ENCODE results near the gene DLG5.

The DLG5 gene

DNA sequence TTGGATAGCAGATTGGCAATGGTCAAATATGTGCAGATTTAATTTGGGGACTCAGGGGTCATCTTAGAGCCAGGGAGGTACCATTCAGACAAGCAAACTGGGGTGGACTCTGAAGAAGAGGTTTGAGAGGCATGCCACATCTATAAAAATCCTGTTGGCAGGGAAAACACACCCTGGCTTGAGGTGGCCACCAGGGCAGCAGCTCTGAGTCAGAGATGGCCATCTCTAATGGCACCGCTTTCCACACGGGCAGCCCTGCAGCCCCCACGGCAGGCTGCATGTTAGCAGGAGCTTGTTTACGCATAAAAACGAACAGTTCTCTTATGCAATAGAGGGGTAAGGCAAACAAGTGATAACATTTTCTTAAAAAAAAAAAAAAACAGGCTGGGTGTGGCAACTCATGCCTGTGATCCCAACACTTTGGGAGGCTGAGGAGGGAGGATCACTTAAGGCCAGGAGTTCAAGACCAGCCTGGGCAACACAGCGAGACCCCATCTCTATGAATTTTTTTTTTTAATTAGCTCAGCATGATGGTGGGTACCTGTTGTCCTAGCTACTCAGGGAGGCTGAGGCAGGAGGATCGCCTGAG, 14.9 kb downstream of the DLG5 start:
- no peak for FAIRE-seq

DNA sequence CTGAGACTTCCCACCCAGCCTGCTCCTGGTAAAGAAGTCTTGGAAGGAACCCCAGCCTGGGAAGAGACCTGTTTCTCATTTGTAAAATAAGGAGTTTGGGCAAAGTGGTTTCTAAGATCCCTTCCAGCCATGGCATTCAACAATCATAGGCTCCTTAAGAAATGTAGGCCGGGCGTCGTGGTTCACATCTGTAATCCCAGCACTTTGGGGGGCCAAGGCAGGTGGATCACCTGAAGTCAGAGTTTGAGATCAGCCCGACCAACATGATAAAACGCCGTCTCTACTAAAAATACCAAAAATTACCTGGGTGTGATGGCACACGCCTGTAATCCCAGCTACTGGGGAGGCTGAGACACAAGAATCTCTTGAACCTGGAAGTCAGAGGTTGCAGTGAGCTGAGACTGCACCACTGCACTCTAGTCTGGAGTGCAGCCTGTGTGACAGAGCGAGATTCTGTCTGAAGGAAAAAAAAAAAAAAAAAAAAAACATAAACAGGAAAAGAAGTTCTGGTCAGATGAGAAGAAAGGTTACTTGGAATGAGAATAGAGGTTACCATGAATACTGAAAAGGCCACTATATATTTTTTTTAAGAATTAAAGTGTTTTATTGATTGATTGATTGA, 15.9 kb downstream of the DLG5 start:
- FAIRE-seq, result no peak

DNA sequence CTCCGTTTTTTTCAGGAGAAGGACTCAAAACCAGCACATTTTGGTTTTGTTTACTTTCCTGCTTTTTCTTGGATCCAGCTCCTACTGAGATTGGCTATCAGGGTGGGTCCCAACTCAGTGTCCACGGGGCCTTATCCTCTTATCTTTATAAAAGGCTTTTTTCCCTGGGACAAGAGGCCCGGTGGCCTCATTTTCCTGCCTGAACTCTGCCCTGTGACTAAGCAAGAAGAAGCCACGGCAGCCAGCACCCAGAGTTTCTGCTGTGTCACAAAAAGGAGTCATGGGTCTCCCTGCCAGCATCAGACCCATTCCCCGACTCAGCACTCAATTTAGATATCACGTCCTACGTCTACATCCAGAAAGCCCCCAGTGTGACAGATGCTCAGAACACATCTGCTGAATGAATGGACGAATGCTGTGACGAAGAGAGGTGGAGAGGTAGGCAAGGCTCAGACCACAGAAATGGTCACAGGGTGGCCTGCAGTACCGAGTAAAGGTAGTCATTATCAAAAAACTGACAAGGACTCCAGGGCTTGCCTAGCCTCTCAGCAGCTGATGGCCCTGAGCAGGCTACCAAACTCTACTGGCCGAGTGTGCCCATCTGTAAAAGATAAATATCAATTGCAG, 16.7 kb downstream of the DLG5 start:
- FAIRE-seq, result no peak

DNA sequence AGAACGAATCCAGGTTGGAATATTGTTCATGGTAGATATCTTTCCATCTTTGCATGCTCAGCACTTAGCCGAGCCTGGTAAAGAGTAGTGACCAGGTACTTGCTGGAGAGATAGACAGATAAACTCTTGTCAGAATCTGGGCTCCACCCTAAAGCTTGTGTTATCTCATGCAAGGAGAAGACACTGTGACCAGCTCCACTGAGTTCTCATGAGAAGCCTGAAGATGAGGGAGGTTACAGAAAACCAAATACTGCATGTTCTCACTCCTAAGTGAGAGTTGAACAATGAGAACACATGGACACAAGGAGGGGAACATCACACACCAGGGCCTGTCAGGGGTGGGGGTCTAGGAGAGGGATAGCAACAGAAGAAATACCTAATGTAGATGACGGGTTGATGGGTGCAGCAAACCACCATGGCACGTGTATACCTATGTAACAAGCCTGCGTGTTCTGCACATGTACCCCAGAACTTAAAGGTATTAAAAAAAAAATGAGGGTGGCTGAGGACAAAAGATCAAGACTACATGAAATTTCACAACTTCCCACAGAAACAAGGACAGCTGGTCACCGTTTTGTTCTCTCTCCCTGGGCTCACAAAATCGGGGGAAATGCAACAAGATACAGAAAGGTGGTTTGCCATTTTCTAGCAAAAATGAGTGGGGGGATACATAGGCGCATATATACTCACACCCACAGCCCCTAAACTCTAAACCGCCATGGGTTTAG, 17.4 kb downstream of the DLG5 start:
- no peak for FAIRE-seq

DNA sequence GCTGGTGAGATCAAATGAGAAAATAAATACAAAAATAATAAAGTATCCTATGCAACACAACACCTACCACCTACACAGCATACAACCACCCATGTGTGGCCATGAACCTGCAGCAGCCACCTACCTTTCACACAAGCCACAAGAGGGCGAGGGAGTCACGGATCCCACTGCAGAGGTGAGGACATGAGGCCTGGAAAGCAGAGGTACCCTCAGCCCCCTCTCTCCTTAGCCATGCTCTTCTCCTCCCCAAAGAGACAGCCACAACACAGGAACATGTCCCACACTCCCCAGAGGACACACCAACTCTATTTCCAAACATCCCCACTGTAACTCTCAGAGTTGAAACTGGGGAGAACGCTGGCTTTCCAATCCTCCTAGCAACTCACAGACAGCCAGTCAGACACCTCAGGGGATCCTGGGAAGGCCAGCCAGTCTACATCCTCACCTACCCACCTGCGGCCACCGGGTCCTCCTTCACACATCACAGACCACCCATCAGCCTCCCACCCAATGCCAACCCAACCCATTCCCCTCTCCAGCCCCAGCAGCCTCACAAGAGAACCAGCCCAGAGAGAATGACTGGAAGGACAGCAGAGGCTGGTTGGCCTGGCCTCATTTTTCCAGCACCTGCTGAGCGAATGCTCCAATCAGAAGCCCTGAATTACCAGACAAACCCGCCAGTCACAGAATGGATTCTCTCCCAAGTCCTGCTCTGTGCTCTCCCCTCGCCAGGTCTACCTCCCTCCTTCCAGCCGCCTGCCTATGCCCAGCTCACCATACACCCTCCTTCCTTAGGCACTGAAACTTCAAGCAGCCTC, 18.4 kb downstream of the DLG5 start:
- FAIRE-seq, result no peak

DNA sequence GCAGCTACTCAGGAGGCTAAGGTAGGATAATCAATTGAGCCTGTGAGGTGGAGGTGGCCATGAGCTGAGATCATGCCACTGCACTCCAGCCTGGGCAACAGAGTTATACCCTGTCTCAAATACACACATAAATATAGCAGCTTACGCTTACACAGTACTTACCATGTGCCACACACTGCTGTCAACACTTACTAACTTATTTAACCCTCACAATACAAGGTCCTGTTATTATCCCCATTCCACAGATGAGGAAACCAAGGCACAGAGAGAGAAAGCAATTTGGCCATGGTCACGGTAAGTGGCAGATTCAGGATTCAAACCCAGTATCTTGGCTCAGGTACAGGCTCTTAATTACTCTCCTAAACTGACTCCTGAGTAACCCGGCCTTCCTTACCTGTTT, 19.1 kb downstream of the DLG5 start:
- no peak for FAIRE-seq

DNA sequence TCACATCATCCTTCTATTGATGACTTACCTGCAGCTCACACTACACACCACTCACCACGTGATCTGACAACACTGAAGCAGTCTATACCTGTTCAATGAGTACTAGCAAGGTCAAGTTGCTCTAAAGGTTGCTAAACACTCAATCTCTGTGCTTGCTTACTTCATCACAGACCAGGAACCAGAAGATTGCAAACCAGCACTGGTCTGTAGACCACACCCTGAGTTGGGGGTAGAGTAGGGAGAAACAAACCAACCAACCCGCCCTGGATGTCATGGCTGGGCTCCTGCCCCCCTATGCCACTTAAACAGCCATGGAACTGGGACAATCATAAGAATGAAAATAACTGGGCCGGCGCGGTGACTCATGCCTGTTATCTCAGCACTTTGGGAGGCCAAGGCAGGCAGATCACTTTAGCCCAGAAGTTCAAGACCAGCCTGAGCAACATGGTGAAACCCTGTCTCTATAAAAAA, 19.6 kb downstream of the DLG5 start:
- no peak for FAIRE-seq

DNA sequence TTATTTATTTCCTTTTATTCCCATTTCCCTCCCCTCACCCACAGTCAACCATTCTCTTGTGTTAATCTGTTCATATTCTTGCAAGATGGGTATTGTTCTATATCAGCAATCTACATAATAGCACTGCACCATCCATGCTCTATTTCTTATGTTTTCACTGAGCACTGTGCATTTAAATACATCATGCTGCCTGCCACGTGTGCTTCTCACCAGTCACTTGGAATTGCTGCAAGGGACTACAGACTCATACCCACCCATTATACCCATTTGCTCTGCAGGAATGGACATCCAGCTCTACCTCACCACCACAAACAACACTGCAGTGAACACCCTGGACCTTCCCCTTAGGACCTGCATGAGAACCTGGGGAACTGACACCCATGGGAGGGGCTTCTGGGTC, 20.8 kb downstream of the DLG5 start:
- FAIRE-seq, result no peak

DNA sequence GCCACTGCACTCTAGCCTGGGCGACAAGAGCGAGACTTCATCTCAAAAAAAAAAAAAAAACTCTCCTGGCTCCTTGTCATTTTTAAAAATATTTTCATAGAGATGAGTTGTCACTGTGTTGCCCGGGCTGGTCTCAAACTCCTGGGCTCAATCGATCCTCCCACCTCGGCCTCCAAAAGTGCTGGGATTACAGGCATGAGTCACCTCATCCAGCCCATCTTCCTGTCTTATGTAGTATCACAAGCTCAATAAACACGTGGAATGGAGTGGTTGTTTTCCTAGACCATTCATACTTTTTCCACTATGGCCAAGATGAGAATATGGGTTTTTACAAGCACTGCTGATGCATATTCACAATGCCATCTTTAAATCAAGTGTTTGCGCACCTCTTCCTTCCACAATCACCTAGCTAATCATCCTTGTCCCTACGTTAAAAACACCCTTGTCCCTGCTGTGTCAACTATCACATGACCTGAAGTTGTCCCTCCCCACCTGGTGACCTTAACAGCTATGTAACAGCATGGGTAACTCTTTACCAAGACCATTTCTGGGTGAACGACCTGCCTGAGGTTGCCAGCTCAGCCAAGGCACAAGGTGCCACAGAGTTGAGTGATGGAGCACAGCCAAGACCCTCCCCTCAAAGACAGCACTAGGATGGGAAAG, 21.3 kb downstream of the DLG5 start:
- FAIRE-seq, result no peak

DNA sequence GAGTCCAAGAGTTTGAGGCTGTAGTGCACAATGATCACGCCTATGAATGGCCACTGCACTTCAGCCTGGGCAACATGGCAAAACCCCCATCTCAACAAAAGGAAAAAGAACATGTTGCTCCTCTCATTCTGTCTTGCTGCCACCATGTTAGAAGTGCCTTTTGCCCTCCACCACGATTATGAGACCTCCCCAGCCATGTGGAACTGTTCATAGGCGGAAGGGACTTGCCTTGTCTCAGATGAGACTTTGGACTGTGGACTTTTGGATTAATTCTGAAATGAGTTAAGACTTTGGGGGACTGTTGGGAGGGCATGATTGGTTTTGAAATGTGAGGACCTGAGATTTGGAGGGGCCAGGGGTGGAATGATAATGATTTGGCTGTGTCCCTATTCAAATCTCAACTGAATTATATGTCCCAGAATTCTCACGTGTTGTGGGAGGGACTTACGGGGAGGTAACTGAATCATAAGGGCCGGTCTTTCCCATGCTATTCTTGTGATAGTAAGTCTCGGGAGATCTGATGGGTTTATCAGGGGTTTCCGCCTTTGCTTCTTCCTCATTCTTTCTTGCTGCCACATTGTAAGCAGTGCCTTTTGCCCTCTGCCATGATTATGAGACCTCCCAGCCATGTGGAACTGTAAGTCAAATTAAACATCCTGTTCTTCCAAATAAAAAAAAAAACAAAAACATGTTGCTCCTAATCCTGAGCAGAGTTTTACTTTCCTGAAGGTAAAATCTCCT, 22.3 kb downstream of the DLG5 start:
- no peak for FAIRE-seq

DNA sequence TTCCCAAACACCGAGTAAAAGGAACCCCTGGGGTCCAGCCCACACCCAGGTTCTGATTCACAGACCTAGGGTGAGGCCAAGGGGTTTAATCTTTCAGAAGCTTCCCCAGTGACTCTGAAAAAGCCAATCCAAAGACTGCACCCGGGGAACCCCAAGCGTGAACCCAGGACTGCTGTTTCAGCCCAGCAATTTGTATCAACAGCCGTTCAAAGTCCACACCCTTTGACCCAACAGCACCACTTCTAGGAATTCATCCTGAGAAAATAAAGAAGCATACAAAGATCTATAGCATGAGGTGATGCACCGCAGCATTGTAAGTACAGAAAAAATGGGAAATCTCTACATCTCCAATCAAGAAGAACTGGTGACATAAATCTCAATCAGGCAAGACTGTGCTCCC, 24.4 kb downstream of the DLG5 start:
- no peak for FAIRE-seq

DNA sequence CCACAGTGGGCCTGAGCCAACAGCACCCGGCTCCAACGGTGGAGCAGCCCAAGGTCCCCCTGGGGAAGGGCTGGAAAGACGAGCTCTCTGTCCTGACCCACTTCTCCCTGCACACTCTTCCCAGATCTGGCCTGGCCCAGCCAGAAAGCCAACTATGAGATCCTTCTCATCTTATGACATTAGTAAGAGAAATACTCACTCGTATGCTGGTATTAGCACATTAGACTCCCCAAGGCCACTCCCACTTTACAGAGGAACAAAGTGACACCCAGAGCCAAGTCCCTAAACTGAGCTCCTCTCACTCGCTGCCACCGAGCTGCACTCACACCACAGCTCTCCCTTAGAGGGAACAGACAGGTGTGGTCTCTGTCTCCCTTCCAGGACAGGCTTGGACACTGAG, 24.8 kb downstream of the DLG5 start:
- no peak for FAIRE-seq

DNA sequence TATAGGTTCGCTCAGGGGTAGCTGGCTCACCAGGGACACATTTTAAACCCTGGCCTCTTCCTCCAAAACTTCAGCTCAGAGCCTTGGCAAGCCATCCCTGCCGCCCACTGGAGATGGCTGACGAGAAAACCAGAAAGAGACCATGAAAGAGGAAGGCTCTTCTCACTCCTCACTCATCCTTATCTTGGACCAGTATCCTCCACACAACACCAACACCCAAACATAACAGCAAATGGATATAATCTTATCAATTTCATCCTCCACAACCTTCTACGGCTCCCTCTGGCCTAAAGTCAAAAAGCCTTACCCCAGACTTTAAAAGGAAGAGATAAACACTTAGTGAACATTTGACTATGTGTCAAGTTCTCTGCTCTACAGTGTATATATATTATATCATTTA, 26.9 kb downstream of the DLG5 start:
- no peak for FAIRE-seq

DNA sequence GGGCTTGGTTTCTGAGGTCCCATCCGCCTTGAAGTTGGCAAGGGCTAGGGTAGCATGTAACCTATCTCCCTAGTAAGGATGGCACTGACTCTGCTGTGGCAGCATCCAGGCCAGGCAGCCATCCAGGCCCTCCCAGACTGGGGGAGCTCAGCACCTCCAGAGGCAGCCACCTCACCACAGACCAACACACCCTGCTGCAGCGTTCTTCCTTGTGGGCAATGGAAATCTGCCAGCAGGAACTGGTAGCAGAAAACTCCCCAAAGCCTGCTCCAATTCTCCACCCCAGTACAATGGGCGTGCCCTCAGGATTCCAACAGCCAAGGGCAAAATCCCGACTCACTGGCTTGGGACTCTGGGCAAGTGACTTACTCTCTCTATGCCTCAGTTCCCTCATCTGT, 27.5 kb downstream of the DLG5 start:
- no peak for FAIRE-seq

DNA sequence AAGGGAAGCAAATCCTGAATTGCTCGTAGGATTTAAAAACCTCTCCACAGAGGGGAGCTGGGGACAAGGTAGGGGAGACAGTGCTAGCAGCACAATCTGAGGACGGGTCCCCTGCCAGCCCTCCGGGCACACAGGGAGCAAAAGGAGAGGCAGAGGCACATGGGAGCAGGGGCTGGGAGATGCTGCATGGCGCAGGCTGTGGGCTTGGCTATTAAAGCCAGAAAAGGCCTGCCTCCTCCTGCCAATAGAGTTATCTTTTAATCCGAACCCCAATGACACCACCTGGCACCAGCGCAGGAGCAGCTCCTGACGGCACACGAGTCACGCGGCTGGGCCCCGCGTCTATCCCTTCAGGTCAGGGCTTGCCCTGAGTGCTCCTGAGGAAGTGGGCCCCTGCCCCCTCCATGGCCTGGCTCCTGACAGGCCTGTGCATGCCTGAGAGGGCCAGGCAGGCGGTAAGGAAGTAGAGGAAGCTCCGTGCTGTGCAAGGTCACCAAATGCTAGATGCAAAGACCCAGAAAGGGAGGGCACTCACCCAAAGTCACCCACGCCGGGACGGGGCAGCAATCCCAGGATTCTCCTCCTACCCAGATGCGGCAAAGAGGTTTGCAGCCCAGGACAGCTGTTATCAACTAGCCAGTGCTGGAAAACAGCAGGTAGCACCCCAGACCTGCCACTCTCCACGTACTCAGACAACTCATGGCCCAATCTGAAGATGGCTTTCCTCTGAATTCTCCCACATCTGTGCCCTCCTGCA, 28.1 kb downstream of the DLG5 start:
- no peak for FAIRE-seq

DNA sequence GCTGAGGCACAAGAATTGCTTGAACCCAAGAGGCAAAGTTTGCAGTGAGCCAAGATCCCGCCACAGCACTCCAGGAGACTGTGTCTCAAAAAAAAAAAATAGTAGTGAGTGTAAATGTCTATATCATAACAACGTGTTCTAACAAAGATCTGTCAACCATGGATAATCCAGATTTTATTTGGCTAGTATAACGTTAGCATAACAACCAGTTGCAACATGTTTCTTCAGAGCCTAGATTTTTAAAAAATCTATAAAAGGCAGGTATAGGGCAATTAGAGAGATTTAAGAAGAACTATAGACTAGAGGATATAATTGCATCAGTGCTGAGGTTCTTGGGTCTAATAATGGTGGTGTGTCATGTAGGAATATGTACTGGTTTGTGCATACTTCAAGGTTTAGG, 30.5 kb downstream of the DLG5 start:
- no peak for FAIRE-seq

DNA sequence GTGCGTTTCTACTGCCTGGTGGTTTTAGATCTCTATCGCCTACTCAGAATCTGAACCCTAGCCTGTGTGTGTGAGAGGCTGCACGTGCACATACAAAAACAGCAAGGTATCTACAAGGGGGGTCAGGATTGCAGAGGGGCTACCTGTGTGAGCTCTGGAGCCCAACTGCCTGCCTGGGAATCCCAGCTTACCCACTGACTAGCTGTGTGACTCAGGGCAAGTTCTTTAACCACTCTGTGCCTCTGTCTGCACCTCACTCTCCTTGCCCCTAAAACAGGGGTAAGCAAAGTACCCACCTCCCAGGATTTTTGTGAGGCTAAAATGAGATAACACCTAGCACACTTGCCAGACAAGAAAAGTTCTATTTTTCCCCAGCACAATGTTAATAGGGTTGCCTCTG, 32.5 kb downstream of the DLG5 start:
- FAIRE-seq, result no peak

DNA sequence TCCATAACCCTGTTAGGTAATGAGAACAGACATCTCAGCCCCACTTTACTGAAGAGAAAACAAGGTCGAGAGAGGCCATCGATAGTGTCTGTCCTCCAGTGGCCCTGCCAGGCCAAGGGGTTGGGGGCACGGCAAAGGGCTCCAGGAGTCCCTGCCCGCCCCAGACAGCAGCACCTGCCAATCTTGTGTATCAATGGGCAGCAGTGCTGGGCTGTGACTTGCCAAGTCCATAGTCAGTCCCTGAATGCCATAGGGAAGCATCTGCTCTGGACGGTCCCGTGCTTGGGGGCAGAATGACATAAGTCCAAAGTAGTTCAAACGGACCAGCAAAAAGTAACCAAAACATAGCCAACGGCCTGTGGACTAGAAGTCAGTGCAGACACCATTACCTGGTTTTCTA, 33.2 kb downstream of the DLG5 start:
- FAIRE-seq, result no peak

DNA sequence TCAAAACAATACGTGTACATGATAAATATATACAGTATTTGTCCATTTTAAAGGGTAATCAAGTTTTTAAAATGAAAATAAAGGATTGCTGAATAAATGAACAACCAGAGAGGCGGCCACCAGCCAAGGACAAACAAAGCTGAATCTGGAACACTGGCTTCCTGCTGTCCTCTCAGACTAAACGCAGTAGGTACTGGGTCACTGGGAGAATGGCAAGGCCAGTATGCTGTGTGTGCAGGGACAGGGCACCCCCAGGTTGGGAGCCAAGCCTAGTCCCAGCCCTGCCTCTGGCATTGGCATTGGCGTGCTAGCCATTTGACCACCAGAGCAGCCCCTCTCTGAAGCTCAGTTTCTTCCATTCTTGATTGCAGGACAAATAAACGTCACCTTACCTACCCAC, 33.8 kb downstream of the DLG5 start:
- FAIRE-seq, result no peak

DNA sequence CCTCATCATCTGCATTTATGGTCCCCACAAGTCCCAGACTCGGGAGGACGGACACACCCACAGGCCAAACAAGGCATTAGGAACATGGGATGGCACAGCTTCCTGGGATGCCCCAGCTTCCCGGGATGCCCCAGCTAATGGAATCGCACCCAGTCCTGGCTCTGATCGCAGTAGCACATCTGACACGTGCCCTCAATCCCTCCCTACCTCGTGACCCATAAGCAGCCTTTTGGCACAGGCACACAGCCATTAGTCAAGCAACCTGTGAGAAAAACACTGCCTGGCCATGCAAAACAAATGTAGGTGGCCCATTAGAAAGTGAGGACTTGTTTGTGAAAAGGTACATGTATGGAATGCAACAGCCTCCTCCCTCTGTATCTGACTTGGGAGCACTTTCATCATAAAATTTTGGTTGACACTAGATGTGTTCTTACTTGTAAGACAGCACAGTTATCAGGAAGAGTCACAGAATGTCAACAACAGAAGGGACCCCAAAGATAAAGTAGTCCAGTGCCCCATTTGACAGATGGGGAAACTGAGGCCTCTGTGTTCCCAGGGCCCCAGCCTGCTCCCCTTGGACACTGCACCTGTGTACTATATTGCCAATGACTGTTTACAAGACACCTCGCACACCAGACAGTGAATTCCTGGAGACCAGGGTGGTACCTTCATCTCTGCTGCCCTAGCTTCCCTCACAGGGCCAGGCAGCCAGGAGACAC, 34.4 kb downstream of the DLG5 start:
- FAIRE-seq, result no peak

All from A204.1 (cell line).